Activated T-helper 1 cell treated with anti-CD3 and anti-CD28 coated beads, Interleukin-2, amount 50 U/mL, for 16 hours (primary cell): Measurements from ENCODE around the gene ADAM30.
A peak's percentile ranks its signal among the peaks of the same experiment; 100 is the strongest.

Experiments used
- DNase-seq, 2 donors: peaks; one replicate each; pipeline ENCODE4 v3.0.0-alpha.2; 2020; ENCODE audit warnings: low read depth in 1 of 2, low spot score in 1 of 2

Gene ADAM30

GRCh38 chr1:119909890-119910596 lies 13.7 kb upstream of the ADAM30 start:
- DNase-seq = no peak

GRCh38 chr1:119908661-119909060 lies 12.3 kb upstream of the ADAM30 start:
- DNase-seq = no peak

DNA sequence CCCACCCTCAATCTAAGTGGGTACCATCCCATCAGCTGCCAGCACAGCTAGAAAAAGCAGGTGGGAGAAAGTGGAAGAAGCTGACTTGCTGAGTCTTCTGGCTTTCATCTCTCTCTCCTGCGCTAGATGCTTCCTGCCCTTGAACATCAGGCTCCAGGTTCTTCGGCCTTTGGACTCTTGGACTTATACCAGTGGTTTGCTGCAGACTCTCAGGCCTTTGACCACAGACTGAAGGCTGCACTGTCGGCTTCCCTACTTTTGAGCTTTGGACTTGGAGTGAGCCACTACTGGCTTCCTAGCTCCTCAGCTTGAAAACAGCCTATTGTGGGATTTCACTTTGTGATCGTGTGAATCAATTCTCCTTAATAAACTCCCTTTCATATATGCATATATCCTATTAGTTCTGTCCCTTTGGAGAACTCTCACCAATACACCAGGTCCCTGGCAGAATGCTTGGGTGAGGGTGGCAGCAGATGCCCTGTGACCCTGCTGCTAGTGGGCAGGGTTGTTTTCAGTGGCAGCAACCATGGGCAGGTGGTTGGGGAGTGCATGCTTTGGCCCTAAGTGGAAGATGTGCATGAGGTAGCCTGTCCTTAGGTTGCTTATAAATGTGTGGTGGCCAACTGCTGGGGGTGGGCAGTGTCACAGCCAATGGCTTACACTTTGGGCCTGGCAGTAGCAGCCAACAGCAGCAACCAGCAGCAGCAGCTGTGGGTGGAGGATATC lies 10.8 kb upstream of the ADAM30 start:
- no peak for DNase-seq

- no peak for DNase-seq
These were observed 7.1 kb upstream of the ADAM30 start for GRCh38 chr1:119903443-119903835.

DNA sequence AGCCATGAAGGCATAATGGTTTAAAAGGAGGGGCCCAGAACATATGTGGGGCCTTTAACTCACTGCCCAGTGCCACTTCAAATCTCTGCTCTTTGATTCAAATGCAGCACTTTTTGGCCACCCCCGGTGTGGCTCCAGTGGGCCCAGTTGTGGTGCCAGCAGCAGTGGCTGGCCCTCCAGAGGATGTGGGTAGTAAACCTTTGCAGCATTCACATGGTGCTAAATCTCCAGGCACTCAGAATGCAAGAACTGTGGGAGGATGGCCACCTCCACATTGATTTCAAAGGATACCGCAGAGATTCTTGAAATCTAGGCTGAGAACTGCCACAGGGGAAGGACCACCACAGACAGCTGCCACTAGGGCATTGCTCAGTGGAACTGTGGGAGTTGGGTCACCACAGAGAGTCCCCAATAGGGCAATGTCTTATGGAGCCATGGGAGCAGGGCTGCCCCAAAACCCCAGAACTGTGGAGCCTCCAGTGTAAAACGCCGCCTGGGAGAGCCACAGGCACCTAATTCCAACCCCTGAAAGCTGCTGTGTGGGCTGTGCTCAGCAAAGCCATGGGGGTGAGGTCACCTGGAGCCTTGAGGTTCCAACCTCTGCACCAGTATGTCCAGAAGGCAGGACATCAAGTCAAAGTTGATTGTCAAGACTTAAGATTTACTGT lies 6.6 kb upstream of the ADAM30 start:
- DNase-seq = no peak

- DNase-seq = no peak
These were observed 2.8 kb upstream of the ADAM30 start for GRCh38 chr1:119898981-119899720.

GRCh38 chr1:119898530-119898929 lies 2.2 kb upstream of the ADAM30 start:
- DNase-seq = no peak

- DNase-seq = no peak
These were observed 1.2 kb downstream of the ADAM30 start for GRCh38 chr1:119895102-119895501.

- DNase-seq = no peak
These were observed 2.3 kb downstream of the ADAM30 start for GRCh38 chr1:119893827-119894700.

- DNase-seq = no peak
These were observed 3.0 kb downstream of the ADAM30 start for GRCh38 chr1:119893238-119893791.

- no peak for DNase-seq
These were observed 4.9 kb downstream of the ADAM30 start for GRCh38 chr1:119891386-119891785.

DNA sequence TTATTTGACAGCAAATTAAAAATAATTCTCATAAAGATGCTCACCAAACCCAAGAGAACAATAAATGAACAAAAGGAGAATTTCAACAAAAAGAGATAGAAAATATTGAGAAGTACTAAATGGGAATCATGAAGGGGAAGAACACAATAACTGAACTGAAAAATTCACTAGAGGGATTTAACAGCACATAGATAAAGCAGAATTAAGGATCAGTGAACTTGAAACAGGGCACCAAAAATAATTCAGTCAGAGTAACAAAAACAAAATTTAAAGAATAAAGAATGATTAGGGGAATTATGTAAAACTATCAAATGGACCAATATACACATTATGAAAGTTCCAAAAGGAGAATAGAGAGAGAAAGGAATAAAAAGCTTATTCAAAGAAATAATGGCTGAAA lies 7.8 kb downstream of the ADAM30 start:
- no peak for DNase-seq

- DNase-seq = no peak
These were observed 8.9 kb downstream of the ADAM30 start for GRCh38 chr1:119887427-119887826.

DNA sequence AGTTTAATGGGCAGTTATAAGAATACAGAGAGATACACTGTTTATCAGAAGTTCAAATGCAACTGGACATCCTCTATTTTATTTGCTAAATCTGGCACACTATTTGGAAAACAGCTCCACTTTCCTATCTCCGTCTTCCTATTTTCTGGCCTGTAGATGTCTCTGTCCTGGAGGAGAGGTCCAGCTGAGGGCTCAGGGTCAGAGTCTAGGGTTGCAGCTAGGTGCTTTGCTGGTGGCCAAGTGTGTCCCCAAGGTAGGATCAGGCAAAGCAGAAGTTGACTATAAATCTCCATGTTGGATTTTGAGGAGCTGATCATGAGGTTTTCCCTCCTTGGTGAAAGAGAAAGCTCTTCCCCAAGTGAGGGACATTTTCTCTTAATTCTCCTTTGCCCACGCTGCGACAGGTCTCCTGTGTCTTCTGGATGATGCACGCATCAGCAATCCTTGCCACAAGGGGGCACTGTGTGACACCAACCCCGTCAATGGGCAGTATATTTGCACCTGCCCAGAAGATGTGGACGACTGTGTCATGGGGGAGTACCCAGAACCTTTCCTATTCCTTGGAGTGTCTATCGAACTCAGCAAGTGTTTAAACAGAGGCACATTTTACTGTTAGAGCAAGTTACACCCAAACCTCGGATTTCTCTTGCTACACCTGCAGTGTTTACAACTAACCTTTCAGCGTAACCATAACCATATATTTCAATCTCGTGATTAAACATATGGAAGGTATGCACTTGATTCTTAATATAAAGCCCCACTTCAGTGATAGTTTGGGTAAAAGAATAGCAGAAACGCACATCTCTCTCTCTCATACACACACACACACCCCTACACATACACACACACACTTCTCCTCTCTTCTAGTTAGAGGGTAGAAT lies 10.2 kb downstream of the ADAM30 start:
- peak in 1 of 2 donors; percentile 19 for DNase-seq

DNA sequence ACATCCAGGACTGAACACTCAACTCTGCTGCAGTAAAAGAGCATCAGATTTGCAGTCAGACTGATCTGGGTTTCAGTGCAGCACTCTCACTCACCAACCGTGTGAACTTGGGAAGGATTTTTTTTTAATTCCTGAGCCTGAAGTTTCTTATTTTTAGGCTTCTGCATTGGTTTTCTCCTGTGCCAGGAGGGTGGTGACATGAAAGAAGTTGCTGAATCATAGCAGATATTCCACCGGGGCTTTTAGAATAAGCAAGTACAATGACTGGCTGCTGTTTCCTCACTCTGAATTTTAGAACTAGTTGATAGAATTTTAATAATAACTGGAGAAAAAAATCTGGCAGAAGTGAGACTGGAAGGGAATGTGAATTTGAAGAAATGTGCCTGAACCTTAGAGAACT lies 11.6 kb downstream of the ADAM30 start:
- no peak for DNase-seq

GRCh38 chr1:119883826-119884225 lies 12.5 kb downstream of the ADAM30 start:
- DNase-seq = no peak

- no peak for DNase-seq
These were observed 13.9 kb downstream of the ADAM30 start for GRCh38 chr1:119882132-119883049.
